GM19238 (cell line): ENCODE results near the gene PDCD2L.
"Not testable (repeated sequence)": the region's sequence is repeated elsewhere in the genome, so short reads cannot be mapped to it uniquely, and the experiment has no call there.

Source experiments
- DNase-seq: peaks from one replicate; pipeline ENCODE4 v3.0.0; 2011; ENCODE audit warnings: low spot score; ENCODE audit not compliant: insufficient read length

The PDCD2L gene

DNA sequence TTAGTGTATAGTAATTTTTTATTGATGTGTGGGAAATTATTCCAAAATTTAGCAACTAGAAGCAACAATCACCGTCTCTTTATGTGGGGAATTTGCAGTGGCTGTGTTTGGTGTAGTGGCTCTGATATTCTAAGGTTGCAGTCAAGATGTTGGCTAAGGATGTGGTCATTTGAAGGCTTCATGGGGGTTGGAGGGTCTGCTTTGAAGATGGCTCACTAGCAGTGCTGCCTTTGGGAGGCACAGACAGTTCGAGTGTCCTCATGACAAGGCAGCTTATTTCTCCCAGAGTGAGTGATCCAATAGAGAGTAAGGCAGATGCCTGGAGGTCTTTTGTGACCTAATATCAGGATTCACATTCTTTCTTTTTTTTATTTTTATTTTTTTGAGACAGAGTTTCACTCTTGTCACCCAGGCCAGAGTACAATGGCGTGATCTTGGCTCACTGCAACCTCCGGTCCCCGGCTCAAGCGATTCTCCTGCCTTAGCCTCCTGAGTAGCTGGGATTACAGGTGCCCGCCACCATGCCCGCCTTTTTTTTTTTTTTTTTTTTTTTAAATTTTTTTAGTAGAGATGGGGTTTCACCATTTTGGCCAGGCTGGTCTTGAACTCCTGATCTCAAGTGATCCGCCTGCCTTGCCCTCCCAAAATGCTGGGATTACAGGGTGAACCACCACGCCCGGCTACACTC, 30.5 kb upstream of the PDCD2L start:
- DNase-seq, result no peak

- no peak for DNase-seq
These were observed 28.6 kb upstream of the PDCD2L start for GRCh38 chr19:34375598-34375997.

DNA sequence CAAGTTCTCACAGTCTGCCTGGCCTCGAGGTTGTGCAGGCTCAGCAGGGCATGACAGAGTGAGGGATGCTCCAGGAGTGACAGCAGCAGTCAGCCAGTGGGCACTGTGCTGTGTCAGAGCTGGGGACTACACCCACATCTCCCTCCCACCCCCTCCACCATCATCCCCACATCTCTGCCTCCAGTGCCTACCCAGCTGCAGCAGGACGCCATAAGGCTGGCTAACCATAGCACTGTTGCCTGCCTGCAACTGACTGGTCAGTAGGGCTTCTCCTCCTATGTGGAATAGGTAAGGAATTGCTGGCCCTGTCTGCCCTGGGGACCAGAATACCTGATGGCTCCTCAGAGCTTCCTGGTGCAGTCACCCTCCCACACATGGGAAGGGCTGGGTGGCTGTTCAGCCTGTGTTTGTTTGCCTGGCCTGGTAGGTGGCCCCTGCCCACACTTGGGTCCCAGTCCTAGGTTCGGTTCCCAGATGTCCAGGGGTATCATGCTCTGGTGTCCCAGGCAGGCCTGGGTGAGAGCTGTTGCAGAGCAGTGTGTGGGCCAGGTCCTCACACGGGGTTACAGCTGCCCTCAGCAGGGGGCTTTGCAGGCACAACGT, 23.5 kb upstream of the PDCD2L start:
- DNase-seq, result no peak

DNA sequence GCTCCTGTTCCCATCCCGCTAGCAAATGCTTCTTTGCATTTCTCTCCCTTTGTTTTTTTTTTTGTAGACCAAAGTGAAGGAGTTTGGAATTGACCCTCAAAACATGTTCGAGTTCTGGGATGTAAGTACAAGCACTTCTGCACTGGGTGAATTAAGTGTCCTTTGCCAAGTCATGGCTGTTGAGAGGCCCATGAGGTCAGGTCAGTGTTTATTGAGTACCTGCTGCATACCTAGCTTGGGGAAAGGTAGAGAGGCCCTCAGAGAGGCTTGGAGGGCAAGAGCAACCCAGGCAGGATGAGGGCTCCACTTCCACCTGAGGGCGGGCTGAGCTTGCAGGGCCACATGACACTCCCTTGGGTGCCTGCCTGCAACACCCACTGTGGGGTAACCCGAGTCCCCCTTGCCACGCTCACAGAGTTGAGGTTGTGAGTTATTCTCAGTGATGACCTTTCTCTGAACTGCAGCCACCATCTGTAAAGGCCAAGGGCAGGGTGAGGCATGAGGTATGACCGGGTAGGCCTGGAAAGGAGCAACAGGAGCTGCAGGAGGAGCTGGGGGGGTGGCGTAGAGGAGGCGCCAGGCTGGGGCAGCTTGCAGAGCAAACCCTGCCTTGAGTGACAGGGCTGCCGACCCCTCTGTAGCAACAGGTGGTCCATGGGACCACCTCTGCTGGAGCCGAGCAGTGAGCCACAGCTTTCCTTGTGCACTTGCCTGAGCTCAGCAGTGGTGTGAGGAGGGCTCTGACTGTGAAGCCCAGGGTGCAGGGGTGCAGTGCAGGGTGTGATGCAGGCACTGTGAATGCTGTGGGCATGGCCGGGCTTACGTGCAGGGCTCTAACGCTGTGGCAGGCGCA, 22.6 kb upstream of the PDCD2L start:
- no peak for DNase-seq

DNA sequence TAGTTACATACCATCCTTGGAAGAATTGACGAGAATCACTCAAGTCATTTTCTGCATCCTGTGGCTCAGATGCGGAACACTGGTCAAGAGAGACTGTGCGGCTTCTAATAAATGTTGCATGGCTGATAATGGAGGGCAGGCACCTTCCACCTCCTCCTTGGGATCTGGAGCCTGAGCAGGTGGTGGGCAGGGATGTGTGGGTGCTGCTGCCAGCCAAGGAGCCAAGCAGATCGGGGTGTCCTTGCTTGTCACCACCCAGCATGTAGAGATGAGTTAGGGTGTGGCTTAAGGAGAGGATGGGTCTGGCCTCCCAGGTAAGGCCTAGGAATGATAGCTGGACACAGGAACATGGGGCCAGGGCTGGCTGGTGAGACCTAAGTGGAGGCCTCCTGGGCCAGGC, 21.7 kb upstream of the PDCD2L start:
- no peak for DNase-seq

DNA sequence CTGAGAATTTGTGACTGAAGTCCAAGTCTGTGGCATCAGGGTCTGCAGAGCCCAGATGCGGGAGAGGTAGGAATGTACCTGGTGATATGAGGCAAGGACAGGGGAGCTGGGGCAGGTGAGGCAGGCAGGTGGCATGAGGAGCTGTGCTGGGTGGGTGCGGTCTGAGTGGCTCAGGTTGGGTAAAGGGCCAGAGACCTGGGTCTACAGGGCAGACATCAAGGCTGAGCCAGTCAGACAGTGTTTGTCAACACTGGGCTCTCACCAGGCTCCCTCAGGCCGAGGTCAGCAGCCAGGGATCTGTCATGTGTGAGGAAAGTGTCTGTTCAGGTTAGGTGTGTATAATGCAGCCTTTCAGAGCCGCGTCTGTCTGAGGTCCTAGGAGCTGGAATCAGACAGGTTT, 20.6 kb upstream of the PDCD2L start:
- DNase-seq, result no peak

DNA sequence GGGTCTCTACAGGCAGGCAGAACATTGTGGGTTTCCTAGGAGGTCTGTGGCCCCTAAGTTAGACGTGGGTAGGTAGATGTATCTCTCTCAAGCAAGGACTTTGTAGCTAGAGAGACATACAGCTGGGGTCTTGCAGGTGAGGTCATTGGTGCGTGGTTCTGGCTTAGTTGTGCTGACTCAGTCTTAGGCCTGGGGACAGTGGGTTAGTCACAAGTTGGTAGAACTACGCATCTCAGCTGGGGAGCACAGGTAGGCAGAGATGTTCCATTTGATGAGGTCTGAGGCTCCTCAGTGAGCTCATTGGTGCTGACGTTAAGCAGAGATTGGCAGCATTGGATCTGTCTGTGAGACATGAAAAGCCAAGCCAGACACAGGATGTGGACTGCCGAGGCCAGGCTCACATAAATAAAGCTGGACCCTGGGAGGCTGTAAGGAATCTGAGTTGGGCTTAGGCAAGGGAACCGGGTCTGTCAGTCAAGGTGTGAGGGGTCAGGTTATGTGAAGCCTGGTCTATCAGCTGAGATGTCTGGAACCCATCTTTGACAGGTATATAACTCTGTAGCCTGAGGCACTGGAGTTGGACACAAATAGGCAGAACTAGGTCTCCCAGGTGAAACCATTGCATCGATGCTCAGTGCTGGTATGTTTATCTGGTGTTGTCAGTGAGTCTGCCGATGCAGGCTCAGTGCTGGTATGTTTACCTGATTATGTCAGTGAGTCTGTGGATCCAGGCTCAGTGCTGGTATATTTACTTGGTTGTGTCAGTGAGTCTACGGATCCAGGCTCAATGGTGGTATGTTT, 17.4 kb upstream of the PDCD2L start:
- no peak for DNase-seq

DNA sequence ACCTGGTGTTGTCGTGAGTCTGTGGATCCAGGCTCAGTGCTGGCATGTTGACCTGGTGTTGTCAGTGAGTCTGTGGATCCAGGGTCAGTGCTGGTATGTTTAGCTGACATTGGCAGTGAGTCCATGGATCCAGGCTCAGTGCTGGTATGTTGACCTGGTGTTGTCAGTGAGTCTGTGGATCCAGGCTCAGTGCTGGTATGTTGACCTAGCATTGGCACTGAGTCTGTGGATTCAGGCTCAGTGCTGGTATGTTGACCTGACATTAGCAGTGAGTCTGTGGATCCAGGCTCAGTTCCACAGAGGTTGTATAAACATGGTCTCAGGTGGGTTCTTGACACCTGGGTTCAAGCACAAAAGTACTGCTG, 16.8 kb upstream of the PDCD2L start:
- no peak for DNase-seq

- not testable (repeated sequence) for DNase-seq
These were observed 15.5 kb upstream of the PDCD2L start for GRCh38 chr19:34388745-34389144.

GRCh38 chr19:34391813-34392212, 12.4 kb upstream of the PDCD2L start:
- DNase-seq, result no peak

GRCh38 chr19:34393031-34393430, 11.2 kb upstream of the PDCD2L start:
- no peak for DNase-seq

GRCh38 chr19:34393629-34394028, 10.6 kb upstream of the PDCD2L start:
- DNase-seq, result no peak

DNA sequence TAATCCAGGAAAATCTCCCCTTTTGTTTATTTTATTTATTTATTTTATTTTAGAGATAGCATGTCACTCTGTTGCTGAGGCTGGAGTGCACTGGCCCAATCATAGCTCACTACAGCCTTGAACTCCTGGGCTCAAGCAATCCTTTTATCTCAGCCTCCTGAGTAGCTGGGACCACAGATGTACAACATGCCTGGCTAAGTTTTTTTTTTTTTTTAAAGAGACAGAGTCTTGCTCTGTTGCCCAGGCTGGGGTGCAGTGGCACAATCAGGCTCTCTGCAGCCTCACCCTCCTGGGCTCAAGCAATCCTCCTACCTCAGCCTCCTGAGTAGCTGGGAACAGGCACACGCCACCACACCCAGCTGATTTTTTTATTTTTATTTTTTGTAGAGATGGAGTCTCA, 6.3 kb upstream of the PDCD2L start:
- DNase-seq, result no peak

DNA sequence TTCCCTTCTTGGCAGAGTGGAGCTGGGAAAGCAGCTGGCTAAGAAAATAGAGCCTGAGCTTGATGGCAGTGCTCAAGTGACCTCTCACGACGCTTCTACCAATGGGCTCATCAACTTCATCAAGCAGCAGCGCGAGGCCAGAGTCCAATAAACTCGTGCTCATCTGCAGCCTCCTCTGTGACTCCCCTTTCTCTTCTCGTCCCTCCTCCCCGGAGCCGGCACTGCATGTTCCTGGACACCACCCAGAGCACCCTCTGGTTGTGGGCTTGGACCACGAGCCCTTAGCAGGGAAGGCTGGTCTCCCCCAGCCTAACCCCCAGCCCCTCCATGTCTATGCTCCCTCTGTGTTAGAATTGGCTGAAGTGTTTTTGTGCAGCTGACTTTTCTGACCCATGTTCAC, 4.3 kb upstream of the PDCD2L start:
- DNase-seq, result no peak

- DNase-seq, result not testable (repeated sequence)
These were observed 3.4 kb upstream of the PDCD2L start for GRCh38 chr19:34400844-34401243.

DNA sequence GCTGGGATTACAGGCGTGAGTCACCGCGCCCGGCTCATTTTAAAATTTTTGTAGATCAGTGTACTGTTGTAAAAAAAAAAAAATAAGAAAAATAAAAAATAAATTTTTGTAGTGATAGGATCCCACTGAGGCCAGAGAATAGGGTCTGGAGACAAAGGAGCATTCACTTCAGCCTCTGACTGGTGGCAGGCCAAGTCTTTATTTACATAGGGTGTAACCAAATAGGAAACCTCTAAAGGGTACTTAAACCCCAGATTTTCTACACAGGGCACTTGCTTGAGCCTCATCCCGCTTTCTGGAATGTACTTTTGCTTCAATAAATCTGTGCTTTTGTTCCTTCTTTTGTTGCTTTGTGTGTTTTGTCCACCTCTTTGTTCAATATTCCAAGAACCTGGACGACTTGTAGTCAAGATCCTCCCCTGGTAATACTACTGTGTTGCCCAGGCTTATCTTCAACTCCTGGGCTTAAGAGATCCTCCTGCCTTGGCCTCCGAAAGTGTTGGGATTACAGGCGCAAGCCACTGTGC, 2.1 kb upstream of the PDCD2L start:
- no peak for DNase-seq

- no peak for DNase-seq
These were observed 453 bp upstream of the PDCD2L start for GRCh38 chr19:34403784-34404108.

DNA sequence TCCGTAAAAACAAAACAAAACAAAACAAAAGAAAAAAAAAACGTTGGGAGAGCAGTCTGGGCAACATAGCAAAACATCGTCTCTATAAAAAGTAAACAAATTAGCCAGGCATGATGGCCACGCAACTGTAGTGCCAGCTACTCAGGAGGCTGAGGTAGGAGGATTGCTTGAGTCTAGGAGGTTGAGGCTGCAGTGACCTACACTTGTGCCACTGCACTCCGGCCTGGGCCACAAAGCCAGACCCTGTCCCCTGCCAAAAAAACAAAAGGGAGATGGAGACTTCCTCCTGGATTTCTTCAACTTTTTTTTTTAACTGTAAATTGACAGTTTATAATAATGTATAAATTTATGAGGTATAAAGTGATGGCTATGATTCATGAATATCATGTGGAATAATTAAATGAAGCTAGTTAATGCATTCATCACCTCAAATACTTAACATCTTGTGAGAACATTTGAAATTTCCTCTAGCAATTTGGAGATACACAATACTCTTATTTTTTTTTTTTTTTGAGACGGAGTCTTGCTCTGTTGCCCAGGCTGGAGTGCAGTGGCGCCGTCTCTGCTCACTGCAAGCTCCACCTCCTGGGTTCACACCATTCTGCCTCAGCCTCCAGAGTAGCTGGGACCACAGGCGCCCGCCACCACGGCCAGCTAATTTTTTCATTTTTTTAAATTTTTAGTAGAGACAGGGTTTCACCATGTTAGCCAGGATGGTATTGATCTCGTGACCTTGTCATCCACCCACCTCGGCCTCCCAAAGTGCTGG, 1.9 kb downstream of the PDCD2L start:
- no peak for DNase-seq

DNA sequence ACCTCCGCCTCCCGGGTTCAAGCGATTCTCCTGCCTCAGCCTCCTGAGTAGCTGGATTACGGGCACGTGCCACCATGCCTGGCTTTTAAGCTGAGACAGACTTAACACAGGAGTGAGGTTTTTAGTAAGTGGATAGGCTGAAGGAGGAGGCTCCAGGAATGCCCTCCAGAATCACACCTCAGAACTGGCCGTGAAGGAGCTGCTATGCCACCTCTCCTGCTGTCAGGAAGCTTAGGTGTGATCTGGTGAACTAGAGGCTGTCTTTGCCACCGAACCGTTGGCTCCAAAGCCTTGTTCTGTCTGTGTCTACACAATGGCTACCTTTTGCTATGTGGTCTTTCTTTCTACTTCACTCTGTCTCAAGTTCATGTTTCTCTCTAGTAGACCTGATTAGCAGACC, 4.2 kb downstream of the PDCD2L start:
- DNase-seq, result no peak

GRCh38 chr19:34409189-34410164, 5.3 kb downstream of the PDCD2L start:
- no peak for DNase-seq
